VCaP (cell line): ENCODE data around the gene TEX11.

Experiments used
- H3K27ac ChIP-seq: fragments of 450-650 bp; 2 replicates; pipeline ENCODE4 v1.5.1; 2017
- TF ChIP-seq, protein P1 (sequence below): fragments of 450-650 bp; conservative IDR thresholded peaks from 2 replicates; pipeline ENCODE4 v1.5.1; 2017; ENCODE audit warnings: mild to moderate bottlenecking, moderate library complexity

The TEX11 gene

DNA sequence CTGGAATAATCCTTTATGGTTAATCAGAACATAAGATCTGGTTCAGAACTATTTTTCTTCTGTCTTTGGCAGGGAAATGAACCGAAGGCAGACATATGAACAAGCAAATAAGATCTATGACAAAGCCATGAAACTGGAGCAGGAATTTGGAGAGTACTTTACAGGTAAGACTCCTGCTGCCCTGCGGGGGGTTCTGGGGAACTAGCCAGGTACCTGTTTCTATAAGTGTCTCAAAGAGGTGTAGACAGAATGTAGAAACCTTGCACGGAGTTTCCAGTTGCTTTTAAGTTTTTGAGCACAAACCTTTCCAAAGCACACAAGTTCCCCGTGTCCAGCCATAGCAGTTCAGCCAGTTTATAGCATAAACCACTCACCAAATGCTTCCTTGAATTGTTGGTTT is 407.7 kb downstream of the TEX11 start:
- no peak overlapping the region for H3K27ac ChIP-seq
- TF ChIP-seq, protein P1, sequence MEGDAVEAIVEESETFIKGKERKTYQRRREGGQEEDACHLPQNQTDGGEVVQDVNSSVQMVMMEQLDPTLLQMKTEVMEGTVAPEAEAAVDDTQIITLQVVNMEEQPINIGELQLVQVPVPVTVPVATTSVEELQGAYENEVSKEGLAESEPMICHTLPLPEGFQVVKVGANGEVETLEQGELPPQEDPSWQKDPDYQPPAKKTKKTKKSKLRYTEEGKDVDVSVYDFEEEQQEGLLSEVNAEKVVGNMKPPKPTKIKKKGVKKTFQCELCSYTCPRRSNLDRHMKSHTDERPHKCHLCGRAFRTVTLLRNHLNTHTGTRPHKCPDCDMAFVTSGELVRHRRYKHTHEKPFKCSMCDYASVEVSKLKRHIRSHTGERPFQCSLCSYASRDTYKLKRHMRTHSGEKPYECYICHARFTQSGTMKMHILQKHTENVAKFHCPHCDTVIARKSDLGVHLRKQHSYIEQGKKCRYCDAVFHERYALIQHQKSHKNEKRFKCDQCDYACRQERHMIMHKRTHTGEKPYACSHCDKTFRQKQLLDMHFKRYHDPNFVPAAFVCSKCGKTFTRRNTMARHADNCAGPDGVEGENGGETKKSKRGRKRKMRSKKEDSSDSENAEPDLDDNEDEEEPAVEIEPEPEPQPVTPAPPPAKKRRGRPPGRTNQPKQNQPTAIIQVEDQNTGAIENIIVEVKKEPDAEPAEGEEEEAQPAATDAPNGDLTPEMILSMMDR, result no peak

DNA sequence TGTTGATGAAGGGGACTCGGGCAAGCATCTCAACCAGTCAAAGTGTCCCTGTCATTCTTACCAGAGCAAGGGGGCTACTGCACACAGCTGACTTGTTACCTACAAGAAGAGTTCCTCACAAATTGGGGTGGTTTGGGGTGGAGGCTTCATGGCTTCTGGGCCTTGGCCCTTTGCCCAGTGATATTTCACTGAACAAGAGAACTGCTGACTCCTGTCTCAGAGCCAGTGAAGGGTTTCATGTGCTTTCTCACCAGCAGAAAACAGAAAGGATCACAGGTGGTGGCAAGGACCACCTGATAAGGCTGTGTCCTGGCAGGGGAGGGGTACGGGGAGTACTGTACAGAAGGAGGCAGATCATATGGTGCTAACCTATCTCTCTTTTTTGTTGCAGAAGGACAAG is 410.4 kb downstream of the TEX11 start:
- no peak overlapping the region for H3K27ac ChIP-seq
- TF ChIP-seq, protein P1, result no peak

DNA sequence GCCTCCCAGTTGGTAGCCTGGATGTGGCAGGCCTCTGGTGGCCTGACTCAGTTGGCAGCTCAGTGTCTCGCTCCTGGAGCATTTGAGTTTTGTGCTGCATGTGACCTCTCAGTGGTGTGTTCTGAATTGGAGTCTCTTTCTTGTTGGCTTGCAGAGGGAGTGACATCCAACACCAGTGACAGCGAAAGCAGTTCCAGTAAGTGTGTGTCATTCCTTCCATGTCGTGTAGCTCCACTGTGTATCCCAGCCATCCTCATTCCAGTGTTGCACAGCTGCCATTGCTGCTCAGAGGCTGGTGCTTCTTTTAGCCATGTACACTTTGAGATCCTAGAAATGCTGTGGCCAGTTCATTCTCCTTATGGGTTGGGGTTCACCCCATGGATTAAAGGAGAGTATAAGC is 411.5 kb downstream of the TEX11 start:
- no peak overlapping the region for H3K27ac ChIP-seq
- TF ChIP-seq, protein P1, result no peak

DNA sequence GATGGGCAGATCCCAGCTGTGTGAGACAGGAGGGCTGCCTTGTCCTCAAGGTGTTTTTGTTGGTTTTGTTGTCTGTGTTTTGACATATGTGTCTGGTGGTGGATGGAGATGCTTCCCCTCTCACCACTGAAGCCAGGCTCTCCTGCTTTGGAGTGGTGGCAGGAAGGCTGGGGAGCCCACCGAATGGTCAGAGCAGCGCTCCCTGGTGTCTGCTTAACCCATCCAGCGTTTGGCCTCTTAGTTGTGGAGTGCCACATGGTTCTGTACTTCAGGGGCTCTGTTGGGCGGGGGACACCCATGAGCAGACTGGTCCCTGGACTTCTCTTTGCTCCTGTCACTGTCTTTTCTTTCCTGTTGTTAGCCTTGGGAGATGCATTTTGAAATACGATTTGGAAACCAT is 412.0 kb downstream of the TEX11 start:
- no peak overlapping the region for H3K27ac ChIP-seq
- TF ChIP-seq, protein P1, result no peak

DNA sequence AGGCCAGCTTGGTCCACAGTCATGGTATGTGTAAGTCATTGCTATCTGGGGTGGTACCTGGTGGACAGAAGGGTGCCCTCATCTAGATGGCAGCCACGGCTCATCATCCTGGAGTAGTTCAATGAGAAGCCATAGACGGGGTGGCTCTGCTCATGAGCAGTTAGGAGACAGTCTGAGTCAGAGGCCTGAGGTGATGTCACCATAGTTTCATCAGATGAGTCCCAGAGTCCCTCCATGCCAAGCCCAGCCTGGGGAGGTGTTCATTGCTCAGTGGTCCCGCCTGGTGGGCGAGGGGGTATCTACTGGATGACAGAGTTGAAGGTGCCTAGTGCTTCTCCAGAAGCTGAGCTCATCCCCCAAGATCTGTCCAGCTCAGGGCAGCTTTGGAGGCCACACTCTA is 414.1 kb downstream of the TEX11 start:
- TF ChIP-seq, protein P1, result no peak
- no peak overlapping the region for H3K27ac ChIP-seq

DNA sequence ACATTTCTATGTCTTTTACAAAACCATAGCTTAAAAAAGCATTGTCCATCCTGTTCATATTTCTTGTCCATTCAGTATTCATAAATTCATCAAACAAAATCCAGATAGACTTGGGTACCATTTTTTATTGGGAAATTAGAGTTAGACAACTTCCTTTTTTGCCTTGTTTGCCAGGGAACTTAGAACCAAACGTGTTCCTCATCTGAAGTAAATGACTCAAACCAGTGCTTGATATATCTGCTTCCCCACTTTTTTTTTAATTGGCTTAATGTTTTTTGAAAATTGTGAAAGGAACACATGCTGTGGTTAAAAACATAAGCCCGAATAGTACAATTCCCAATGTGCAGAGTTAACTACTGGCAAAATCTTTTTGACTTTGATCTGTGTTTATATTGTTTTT is 419.7 kb downstream of the TEX11 start:
- TF ChIP-seq, protein P1, result no peak

DNA sequence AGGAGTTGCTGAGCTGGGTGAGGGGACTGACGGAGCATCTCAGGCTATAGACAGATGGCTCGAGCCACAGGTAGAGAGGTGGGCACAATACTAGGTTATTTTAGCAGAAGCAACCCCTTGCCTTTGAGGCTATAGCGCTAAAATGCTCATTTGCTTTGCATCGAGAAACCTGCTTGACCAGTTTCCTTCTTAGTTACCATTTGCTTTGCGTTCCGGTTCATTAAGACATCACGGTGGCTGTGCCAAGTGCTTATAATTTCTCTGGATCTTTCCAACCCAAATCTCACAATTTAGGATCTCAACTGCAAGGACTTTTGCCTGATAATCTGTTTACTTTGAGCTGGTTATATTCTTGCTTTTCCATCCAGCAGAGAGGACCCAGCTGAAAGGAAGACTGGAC is 423.0 kb downstream of the TEX11 start:
- H3K27ac ChIP-seq, result peak overlapping the region; percentile 93
- TF ChIP-seq, protein P1, result no peak

More for the DNA sequence above, 419.7 kb downstream of the TEX11 start:
- no peak overlapping the region for H3K27ac ChIP-seq

DNA sequence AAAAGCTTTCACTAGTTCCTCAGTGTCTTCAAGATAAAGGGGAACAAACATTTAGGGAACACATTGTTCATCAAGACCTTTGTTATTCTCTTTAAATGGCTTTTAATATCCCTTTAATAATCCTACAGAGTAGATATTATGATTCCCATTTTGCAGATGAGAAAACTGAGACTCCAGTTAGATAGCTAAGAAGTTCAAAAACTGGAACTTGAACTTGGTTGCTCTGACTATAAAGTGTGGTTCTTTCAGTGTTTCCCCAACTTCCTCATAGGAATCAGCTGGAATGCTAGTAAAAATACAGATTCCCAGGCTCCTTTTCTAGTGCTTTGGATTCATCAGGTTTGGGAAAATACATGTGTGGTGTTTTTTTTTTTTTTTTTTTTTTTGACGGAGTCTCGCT is 426.2 kb downstream of the TEX11 start:
- TF ChIP-seq, protein P1, result no peak
- peak overlapping the region; percentile 93; the same call in 1 of the 2 replicates for H3K27ac ChIP-seq
